GM12872 (cell line): ENCODE data around the gene SPRR5.

Experiments
- CTCF ChIP-seq: IDR thresholded peaks from 3 replicates; pipeline ENCODE4 v1.5.1; 2011; ENCODE audit warnings: low read depth, mild to moderate bottlenecking, low read length, moderate library complexity; ENCODE audit not compliant: insufficient read depth

The SPRR5 gene

DNA sequence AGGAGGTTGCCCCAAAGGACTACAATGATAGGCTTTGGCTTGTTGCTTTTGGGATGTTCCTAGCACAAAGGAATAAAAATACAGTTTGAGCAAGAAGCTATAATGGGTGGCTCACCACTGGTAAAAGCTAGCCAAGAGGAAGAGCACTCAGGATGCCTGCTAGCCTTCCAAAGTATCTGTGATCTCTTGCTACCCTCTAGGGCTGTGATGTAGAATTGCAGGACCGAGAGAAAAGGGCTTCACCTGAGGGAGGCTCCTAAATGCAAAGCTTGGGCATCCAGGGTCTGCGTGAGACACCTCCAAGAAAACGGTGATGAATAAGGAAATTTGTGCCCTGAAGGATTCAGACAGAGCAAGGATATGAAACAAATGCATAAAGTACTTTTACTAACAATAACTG, 20.9 kb upstream of the SPRR5 start:
- peak; percentile 78 for TF ChIP-seq CTCF

DNA sequence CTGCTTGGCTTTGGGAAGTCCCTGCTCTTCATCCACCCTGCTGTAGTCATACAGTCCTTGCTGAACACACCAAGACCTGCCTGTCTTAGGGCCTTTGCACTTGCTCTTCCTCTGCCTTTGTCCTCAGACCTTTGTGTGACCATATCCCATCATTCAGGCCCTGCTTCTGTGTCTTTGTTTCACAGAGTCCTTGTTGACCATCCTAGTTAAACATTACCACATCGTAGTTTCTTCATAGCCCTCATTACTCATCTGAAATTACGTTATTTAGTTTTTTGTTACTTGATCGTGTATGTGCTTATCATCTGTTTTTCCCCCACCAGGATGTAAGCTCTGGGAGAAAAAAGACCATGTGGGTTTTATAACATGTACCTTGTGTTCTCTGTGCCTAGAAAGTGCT, 18.3 kb upstream of the SPRR5 start:
- no peak for TF ChIP-seq CTCF

GRCh38 chr1:152932170-152932811, 14.7 kb upstream of the SPRR5 start:
- TF ChIP-seq CTCF, result no peak

- TF ChIP-seq CTCF, result no peak
Measured at GRCh38 chr1:152933196-152933595, 13.8 kb upstream of the SPRR5 start.

GRCh38 chr1:152940614-152941013, 6.4 kb upstream of the SPRR5 start:
- TF ChIP-seq CTCF, result no peak

GRCh38 chr1:152941037-152941711, 5.8 kb upstream of the SPRR5 start:
- TF ChIP-seq CTCF, result 0 out of 3 replicates have a peak, but pooled peaks have one; percentile 5

- TF ChIP-seq CTCF, result no peak
Measured at GRCh38 chr1:152942161-152942560, 4.8 kb upstream of the SPRR5 start.
